Midbrain (tissue), 1 donor: ENCODE measurements around the gene HHAT.

Experiments
- DNase-seq: peaks from one replicate; lab custom pipeline; 2025; lab: John Stamatoyannopoulos, UW

Gene HHAT

DNA sequence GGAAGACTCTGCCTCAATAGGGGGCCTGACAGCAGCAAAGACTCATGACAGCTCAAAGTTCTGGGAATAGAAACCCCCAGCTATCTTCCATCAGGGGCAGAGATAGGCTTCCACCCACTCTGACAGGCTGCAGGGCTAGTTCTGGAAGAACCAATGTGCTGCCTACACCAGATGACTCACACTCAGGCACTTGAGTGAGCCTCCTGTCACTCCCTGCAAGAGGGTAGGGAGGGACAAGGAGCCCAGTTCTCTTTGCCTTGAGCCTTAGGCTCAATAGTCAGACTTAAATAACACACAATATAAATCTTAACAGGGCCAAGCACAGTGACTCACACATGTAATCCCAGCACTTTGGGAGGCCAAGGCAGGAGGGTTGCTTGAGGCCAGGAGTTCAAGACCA is 386.4 kb downstream of the HHAT start:
- no peak for DNase-seq

GRCh38 chr1:210722410-210723081 is 393.8 kb downstream of the HHAT start:
- DNase-seq: no peak

- no peak for DNase-seq
Observed at GRCh38 chr1:210723646-210724045, 394.9 kb downstream of the HHAT start.

DNA sequence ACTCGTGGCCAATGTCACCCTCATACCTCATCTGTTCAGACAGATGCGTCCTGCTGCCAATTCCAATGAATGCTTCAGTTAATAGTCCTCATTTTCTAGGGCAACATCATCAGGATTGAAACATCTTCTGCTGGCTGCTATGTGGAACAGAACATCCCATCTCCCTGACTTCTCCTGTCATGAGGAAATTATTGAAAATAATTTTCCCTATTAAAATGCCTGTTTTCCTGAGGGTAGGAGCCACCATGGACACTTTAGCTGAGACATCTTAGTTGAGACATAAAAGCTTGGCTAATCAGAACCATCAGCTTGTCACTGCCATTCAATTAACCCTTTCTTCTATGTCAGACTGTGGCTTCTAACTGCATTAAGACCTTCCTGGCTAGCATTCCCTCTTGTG is 396.1 kb downstream of the HHAT start:
- no peak for DNase-seq
